GM12892 (cell line): ENCODE results near the gene SLC24A3.

Source experiments
- POLR2A ChIP-seq: IDR thresholded peaks from 2 replicates; pipeline ENCODE4 v1.6.1; 2011; ENCODE audit warnings: low read depth, low read length, control low read depth
- POLR2AphosphoS5 ChIP-seq: IDR thresholded peaks from 2 replicates; pipeline ENCODE4 v1.6.1; 2011; ENCODE audit warnings: low read depth, low read length, control low read depth
- TAF1 ChIP-seq: IDR thresholded peaks from 2 replicates; pipeline ENCODE4 v1.6.1; 2011; ENCODE audit warnings: low read depth, mild to moderate bottlenecking, control low read depth, low read length, borderline replicate concordance

GRCh38 chr20:19371112-19371511 is 158.7 kb downstream of the SLC24A3 start:
- TF ChIP-seq POLR2A (no peak), TAF1 (no peak), POLR2AphosphoS5 (no peak)
